Coronary artery (tissue), 2 donors: Measurements from ENCODE around the gene FLNC.

Experiments used
- DNase-seq: peaks from one replicate; pipeline ENCODE4 v3.0.0-alpha.2; 2017; ENCODE audit warnings: low spot score
- H3K27ac ChIP-seq, 2 donors: fragments of 200-600 bp; sonication (generic); one replicate each; pipeline ENCODE4 v1.5.1; 2016 to 2019
- H3K4me3 ChIP-seq: fragments of 200-600 bp; sonication (generic); 2 replicates; pipeline ENCODE4 v1.5.1; 2016; ENCODE audit warnings: mild to moderate bottlenecking, moderate library complexity
- CTCF ChIP-seq: fragments of 200-600 bp; sonication (generic); IDR thresholded peaks from one replicate; pipeline ENCODE4 v1.5.1; 2019; ENCODE audit warnings: antibody characterized with exemption

The FLNC gene

GRCh38 chr7:128859232-128860157 is 29.3 kb downstream of the FLNC start:
- peak overlapping the region; percentile 77 to 86 for H3K27ac ChIP-seq
- no peak for DNase-seq

GRCh38 chr7:128860158-128861073 is 30.2 kb downstream of the FLNC start:
- no peak for TF ChIP-seq CTCF
- H3K4me3 ChIP-seq: no peak overlapping the region
- no peak for DNase-seq
- H3K27ac ChIP-seq: peak overlapping the region; percentile 77 to 86

More at GRCh38 chr7:128859232-128860157, 29.3 kb downstream of the FLNC start:
- H3K4me3 ChIP-seq: no peak overlapping the region
- no peak for TF ChIP-seq CTCF

GRCh38 chr7:128861957-128862570 is 31.9 kb downstream of the FLNC start:
- peak overlapping the region; percentile 29 to 78 for H3K27ac ChIP-seq

GRCh38 chr7:128862571-128863432 is 32.6 kb downstream of the FLNC start, which contains the start of gene ATP6V1F:
TSS of gene ATP6V1F (plus strand) at chr7:128862856. CDS start at chr7:128862905, 49 bp downstream.
- peak; percentile 98 for DNase-seq
- no peak for TF ChIP-seq CTCF
- peak within 1 kb of the TSS; percentile 78 to 82 for H3K27ac ChIP-seq
- peak within 1 kb of the TSS; percentile 89 for H3K4me3 ChIP-seq

More at GRCh38 chr7:128861957-128862570, 31.9 kb downstream of the FLNC start:
- H3K4me3 ChIP-seq: peak overlapping the region; percentile 89
- no peak for TF ChIP-seq CTCF
- DNase-seq: no peak

- no peak for TF ChIP-seq CTCF
- Histone ChIP-seq H3K27ac (peak overlapping the region; percentile 78 to 82), H3K4me3 (peak overlapping the region; percentile 89)
- DNase-seq: no peak
Measured at GRCh38 chr7:128863433-128863989, 33.3 kb downstream of the FLNC start.
